Adrenal gland (tissue), 12 donors: ENCODE measurements around the gene SPTBN4. TPM values are rescaled to one million over a fixed set of nuclear protein-coding genes. Genes with fewer than 3 reads are reported as not detected.

Experiments used
- DNase-seq, 7 donors: peaks; one replicate each; pipeline ENCODE4 v3.0.0-alpha.2; 2019 to 2020
- H3K27ac ChIP-seq, 5 donors: fragments of 200-600 bp; sonication (generic) in 4 of 5; 1 replicate in 3 of 5; 2 replicates in 2 of 5; pipeline versions ENCODE4 v1.5.1 to v1.8.0; 2016 to 2020; ENCODE audit warnings: mild to moderate bottlenecking in 1 of 5
- H3K27me3 ChIP-seq: fragments of 200-600 bp; 2 replicates; pipeline ENCODE4 v1.8.0; 2021
- H3K36me3 ChIP-seq, 2 donors: fragments of 200-600 bp; replicated peaks in 1 of 2; 1 replicate in 1 of 2; 2 replicates in 1 of 2; pipeline versions ENCODE4 v1.5.1 to v1.8.0; 2018 to 2022
- H3K4me1 ChIP-seq, 2 donors: fragments of 200-600 bp; replicated peaks in 1 of 2; 1 replicate in 1 of 2; 2 replicates in 1 of 2; pipeline versions ENCODE4 v1.5.1 to v1.8.0; 2018 to 2021
- H3K4me3 ChIP-seq, 4 donors: fragments of 200-600 bp; sonication (generic) in 3 of 4; one replicate each; pipeline ENCODE4 v1.5.1; 2016 to 2018
- H3K9me3 ChIP-seq, 3 donors: fragments of 200-600 bp; sonication (generic) in 1 of 3; replicated peaks in 1 of 3; 1 replicate in 2 of 3; 2 replicates in 1 of 3; pipeline versions ENCODE4 v1.5.1 to v1.8.0; 2016 to 2021
- CTCF ChIP-seq, 6 experiments: fragments of 450-650 bp in 4 of 6; fragments of 200-600 bp in 2 of 6; sonication (generic) in 1 of 6; IDR thresholded peaks; 1 replicate in 5 of 6; 2 replicates in 1 of 6; pipeline versions ENCODE4 v1.5.1 to v1.8.0; 2016 to 2021; ENCODE audit warnings: antibody characterized with exemption in 6 of 6, mild to moderate bottlenecking in 2 of 6, moderate library complexity in 1 of 6
- POLR2A ChIP-seq, 2 donors: fragments of 450-650 bp; IDR thresholded peaks; one replicate each; pipeline ENCODE4 v1.6.1; 2017; ENCODE audit warnings: antibody characterized with exemption in 2 of 2, mild to moderate bottlenecking in 2 of 2, moderate library complexity in 1 of 2
- WGBS, 4 donors: extraction: QIAGEN DNeasy Blood & Tissue Kit in 2 of 4; methylation state at CpG; one replicate each; pipeline versions ENCODE4 v1.1.5 to v1.1.7; 2013 to 2017; 5-methylcytosine and 5-hydroxymethylcytosine counted together
- intact Hi-C, 2 donors: fragments of 100-400 bp; cut with DNase I; formaldehyde crosslinking; loops; one replicate each; pipeline versions ENCODE4 v1.14.1 to v1.15.0; 2022 to 2023
- polyA plus RNA-seq, 3 donors: library from polyadenylated mRNA; stranded (reverse); fragments of 200-250 nt in 2 of 3; fragments of 350-450 nt in 1 of 3; fragmentation: Illumina TruSeq in 1 of 3; extraction: RNeasy Lipid Tissue Mini Kit (QIAGEN cat#74804) in 1 of 3; gene quantifications; one replicate each; pipeline ENCODE4 v1.2.3, GENCODE V29; 2013 to 2014
- total RNA-seq, 9 donors: library from RNA; depleted of rRNA in 4 of 9; stranded (reverse); fragments of >200 nt in 4 of 9; fragments of 120-200 nt in 1 of 9; fragmentation: NEBNext Ultra II Directional in 1 of 9; extraction: Animal tissue kit (Norgen Biotek cat#: 25700) in 1 of 9; gene quantifications; one replicate each; pipeline versions ENCODE4 v1.1.0 to v1.2.4, GENCODE V29; 2013 to 2023
- donor health status: healthy with polysubstance abuse.
- donor health status: Bipolar disorder and iron deficiency.
- donor health status: DM: yes; HTN: yes; CAD: no.
- donor health status: DM: no; HTN: no; CAD: no.
- donor health status: DM: no; HTN: no; CAD: no.
- donor health status: DM: yes; HTN: yes; CAD: no.

Gene SPTBN4
- total and polyA plus RNA-seq, 12 donors: 0.91 to 46.7 (median 3.3) TPM

- Histone ChIP-seq H3K36me3 (no peaks in the 10 kb centered on the region), H3K4me3 (no peak overlapping the region), H3K27ac (no peak overlapping the region), H3K4me1 (peaks cover 0 to 8% of the 10 kb centered on the region in 2 donors), H3K27me3 (no peaks in the 10 kb centered on the region), H3K9me3 (no peaks in the 10 kb centered on the region)
- intact Hi-C loops: no loop called here
- WGBS, 4 donors: 71 to 88% (median 78%) methylated on average over 2 to 6 of the region's 6 CpGs
- DNase-seq: no peak
- no peak for TF ChIP-seq POLR2A (IDR thresholded peaks at IDR 0.05)
- TF ChIP-seq CTCF (IDR thresholded peaks at IDR 0.05): no peak
Observed at GRCh38 chr19:40528078-40528477, 61.3 kb downstream of the SPTBN4 start.

- Histone ChIP-seq H3K27me3 (no peaks in the 10 kb centered on the region), H3K27ac (no peak overlapping the region), H3K9me3 (no peaks in the 10 kb centered on the region), H3K4me3 (no peak overlapping the region), H3K4me1 (peaks cover 0 to 8% of the 10 kb centered on the region in 2 donors), H3K36me3 (no peaks in the 10 kb centered on the region)
- no peak for DNase-seq
- WGBS, 4 donors: 59 to 68% (median 62%) methylated on average over 13 to 14 of the region's 14 CpGs
- TF ChIP-seq CTCF (IDR thresholded peaks at IDR 0.05) (no peak), POLR2A (IDR thresholded peaks at IDR 0.05) (no peak)
- intact Hi-C loops: no loop called here
Observed at GRCh38 chr19:40528533-40529092, 61.8 kb downstream of the SPTBN4 start.

GRCh38 chr19:40529093-40529954, 62.5 kb downstream of the SPTBN4 start:
- intact Hi-C loops: no loop called here
- Histone ChIP-seq H3K36me3 (no peaks in the 10 kb centered on the region), H3K9me3 (no peaks in the 10 kb centered on the region), H3K4me1 (peaks cover 0 to 8% of the 10 kb centered on the region in 2 donors), H3K27ac (peak overlapping the region in 3 of 5 donors; percentile 26 to 74 (median 27)), H3K4me3 (peak overlapping the region in 2 of 4 donors; percentile 52 to 69), H3K27me3 (no peaks in the 10 kb centered on the region)
- TF ChIP-seq CTCF (IDR thresholded peaks at IDR 0.05) (peak; percentile 86 to 98 (median 93)), POLR2A (IDR thresholded peaks at IDR 0.05) (no peak)
- DNase-seq: peak; percentile 76 to 94 (median 84)
- 4 to 20% (median 4%) methylated on average over 9 to 54 of the region's 54 CpGs for WGBS, 4 donors

- 3 to 33% (median 8%) methylated on average over 3 to 74 of the region's 75 CpGs for WGBS, 4 donors
- H3K36me3 ChIP-seq: no peaks in the 10 kb centered on the region
- TF ChIP-seq CTCF (IDR thresholded peaks at IDR 0.05) (peak in 2 of 6 experiments; percentile 10 to 22), POLR2A (IDR thresholded peaks at IDR 0.05) (no peak)
- no peaks in the 10 kb centered on the region for H3K9me3 ChIP-seq
- intact Hi-C loops: loop anchor here in 1 of 2 donors (5.0 kb wide), 1 partner anchor 67 kb away; no protein-coding TSS in a partner anchor
- peak in 4 of 7 donors; percentile 21 to 57 (median 30) for DNase-seq
- H3K4me1 ChIP-seq: peaks cover 0 to 8% of the 10 kb centered on the region in 2 donors
- peak overlapping the region in 1 of 5 donors; percentile 74 for H3K27ac ChIP-seq
- H3K27me3 ChIP-seq: no peaks in the 10 kb centered on the region
- H3K4me3 ChIP-seq: peak overlapping the region in 1 of 4 donors; percentile 45
Observed at GRCh38 chr19:40530091-40530901, 63.5 kb downstream of the SPTBN4 start.
